K562 (cell line): ENCODE results near the gene COL25A1. TPM values are rescaled to one million over a fixed set of nuclear protein-coding genes. Genes with fewer than 3 reads are reported as not detected.
A peak's percentile ranks its signal among the peaks of the same experiment; 100 is the strongest.

Experiments used
- ATAC-seq: fragments of 200-7000 bp; cut with Tn5 transposase; 3 replicates; pipeline ENCODE4 v1.9.1; 2020; ENCODE audit warnings: moderate library complexity
- BruUV-seq: library from RNA; stranded (reverse); fragments of 400-500 nt; replicated peaks from 2 replicates; lab custom pipeline; 2021; lab: Mats Ljungman, UMichigan
- CTCF ChIA-PET: fragments of 300-600 bp; formaldehyde crosslinking; extraction: SDS; loops from one replicate; lab custom pipeline; 2021; ENCODE audit warnings: low intra/inter-chr PET ratio; lab: Yijun Ruan, JAX
- POLR2A ChIA-PET: fragments of 300-600, 350-650 bp; sonication (Branson Sonifier 250); formaldehyde crosslinking; extraction: SDS; loops from one replicate; lab custom pipeline; 2021; ENCODE audit warnings: antibody characterized with exemption, inconsistent platforms; lab: Yijun Ruan, JAX
- DNase-seq, 4 experiments: peaks; one replicate each; pipeline versions ENCODE4 v3.0.0 to v3.0.0-alpha.2; 2011 to 2018; ENCODE audit warnings: low spot score in 3 of 4, mixed read lengths in 3 of 4; ENCODE audit errors: extremely low read depth in 1 of 4
- FAIRE-seq: peaks from 2 replicates; lab custom pipeline; 2011; peaks lifted over from hg19 to GRCh38; lab: Jason Lieb, UNC
- H2AFZ ChIP-seq: 2 replicates; pipeline ENCODE4 v1.6.0; 2011; ENCODE audit warnings: low read depth, low read length, control low read depth, inconsistent platforms
- H3K27ac ChIP-seq: fragments of 200-600 bp; 3 replicates; pipeline ENCODE4 v1.8.0; 2011; ENCODE audit warnings: low read depth, mild to moderate bottlenecking, control low read depth, inconsistent platforms, low read length, moderate library complexity, mixed read lengths; ENCODE audit errors: extremely low read depth
- H3K27me3 ChIP-seq, 2 experiments: fragments of 300-600 bp in 1 of 2; 2 replicates in 1 of 2; 3 replicates in 1 of 2; pipeline versions ENCODE4 v1.6.0 to v1.8.0; 2011; ENCODE audit warnings: inconsistent platforms in 2 of 2, low read length in 2 of 2, mild to moderate bottlenecking in 1 of 2, mixed read lengths in 1 of 2, moderate library complexity in 1 of 2; ENCODE audit not compliant: control insufficient read depth in 2 of 2, insufficient read depth in 2 of 2
- H3K36me3 ChIP-seq: fragments of 300-600 bp; 3 replicates; pipeline ENCODE4 v1.8.0; 2011; ENCODE audit warnings: mild to moderate bottlenecking, low read length, inconsistent platforms; ENCODE audit not compliant: control insufficient read depth, insufficient read depth
- H3K4me1 ChIP-seq, 2 experiments: fragments of 200-600 bp in 1 of 2; replicated peaks in 1 of 2; 2 replicates in 1 of 2; 3 replicates in 1 of 2; pipeline versions ENCODE4 v1.5.1 to v1.8.0; 2011; ENCODE audit warnings: inconsistent platforms in 2 of 2, low read length in 2 of 2, mild to moderate bottlenecking in 1 of 2, mixed read lengths in 1 of 2, moderate library complexity in 1 of 2; ENCODE audit not compliant: control insufficient read depth in 2 of 2, insufficient read depth in 2 of 2
- H3K4me2 ChIP-seq: 2 replicates; pipeline ENCODE4 v1.6.1; 2011; ENCODE audit warnings: low read length, control low read depth, inconsistent platforms, mixed read lengths; ENCODE audit not compliant: insufficient read depth
- H3K4me3 ChIP-seq: fragments of 200-600 bp; sonication (generic), shearing (Covaris generic); 2 replicates; pipeline ENCODE4 v1.5.1; 2016; ENCODE audit warnings: control low read depth, inconsistent platforms
- H3K79me2 ChIP-seq: fragments of 200-600 bp; 3 replicates; pipeline ENCODE4 v1.8.0; 2011; ENCODE audit warnings: low read length, inconsistent platforms; ENCODE audit not compliant: control insufficient read depth, insufficient read depth
- H3K9ac ChIP-seq, 2 experiments: 2 replicates each; pipeline versions ENCODE4 v1.6.0 to v1.6.1; 2011; ENCODE audit warnings: low read depth in 2 of 2, low read length in 2 of 2, control low read depth in 1 of 2, inconsistent platforms in 1 of 2, mild to moderate bottlenecking in 1 of 2, mixed read lengths in 1 of 2; ENCODE audit not compliant: insufficient read depth in 1 of 2
- H3K9me1 ChIP-seq: one replicate; pipeline ENCODE4 v1.6.0; 2011; ENCODE audit warnings: inconsistent platforms, mild to moderate bottlenecking, low read length, moderate library complexity; ENCODE audit not compliant: control insufficient read depth, insufficient read depth
- H3K9me3 ChIP-seq: replicated peaks from 2 replicates; pipeline ENCODE4 v1.5.1; 2011; ENCODE audit warnings: low read depth, low read length, inconsistent platforms; ENCODE audit not compliant: control insufficient read depth, insufficient read depth
- H4K20me1 ChIP-seq: replicated peaks from 2 replicates; pipeline ENCODE4 v1.6.1; 2011; ENCODE audit warnings: low read length, inconsistent platforms, mixed read lengths; ENCODE audit not compliant: control insufficient read depth, insufficient read depth
- ATF6 ChIP-seq: sonication (generic); formaldehyde crosslinking; IDR thresholded peaks from 2 replicates; pipeline ENCODE4 v1.4.0; 2020; ENCODE audit warnings: mild to moderate bottlenecking, missing genetic modification reagents
- CTBP1 ChIP-seq: fragments of 450-650 bp; IDR thresholded peaks from 2 replicates; pipeline ENCODE4 v1.6.1; 2016; ENCODE audit warnings: borderline replicate concordance
- IRF1 ChIP-seq: sonication (generic); formaldehyde crosslinking; IDR thresholded peaks from 2 replicates; pipeline ENCODE4 v1.8.0; 2022; ENCODE audit warnings: missing genetic modification reagents, mild to moderate bottlenecking, borderline replicate concordance
- JUNB ChIP-seq: fragments of 450-650 bp; formaldehyde crosslinking; conservative IDR thresholded peaks from 2 replicates; pipeline ENCODE4 v1.4.0; 2020; ENCODE audit warnings: mild to moderate bottlenecking
- L3MBTL2 ChIP-seq: fragments of 450-650 bp; IDR thresholded peaks from 2 replicates; pipeline ENCODE4 v1.6.1; 2016; ENCODE audit warnings: mild to moderate bottlenecking, moderate library complexity
- MTA1 ChIP-seq: fragments of 450-650 bp; IDR thresholded peaks from 2 replicates; pipeline ENCODE4 v1.6.1; 2017; ENCODE audit warnings: borderline replicate concordance
- NONO ChIP-seq, 2 experiments: fragments of 200-400 bp in 1 of 2; fragments of 450-650 bp in 1 of 2; formaldehyde crosslinking in 1 of 2; IDR thresholded peaks; 2 replicates each; pipeline ENCODE4 v1.6.1; 2017; ENCODE audit warnings: low read depth in 2 of 2, mild to moderate bottlenecking in 2 of 2, moderate library complexity in 2 of 2, low read length in 1 of 2
- NR2C1 ChIP-seq, 2 experiments: fragments of 450-650 bp; IDR thresholded peaks; 2 replicates each; pipeline ENCODE4 v1.6.1; 2017; ENCODE audit warnings: mild to moderate bottlenecking in 2 of 2, antibody characterized with exemption in 1 of 2, inconsistent platforms in 1 of 2, missing compliant biosample characterization in 1 of 2, missing genetic modification characterization in 1 of 2
- RFX5 ChIP-seq: IDR thresholded peaks from 2 replicates; pipeline ENCODE4 v1.6.1; 2011; ENCODE audit warnings: low read depth, mild to moderate bottlenecking, improper control_type of control experiment, low read length
- STAT5A ChIP-seq: IDR thresholded peaks from 2 replicates; pipeline ENCODE4 v1.6.1; 2012; ENCODE audit warnings: low read length, inconsistent platforms, borderline replicate concordance
- XRCC4 ChIP-seq: IDR thresholded peaks from one replicate; pipeline ENCODE4 v1.6.1; 2011; ENCODE audit not compliant: insufficient read depth, insufficient read length; ENCODE audit errors: extremely low read depth
- ZBTB17 ChIP-seq: fragments of 450-650 bp; formaldehyde crosslinking; IDR thresholded peaks from 2 replicates; pipeline ENCODE4 v1.4.0; 2020; ENCODE audit warnings: mild to moderate bottlenecking
- ZNF124 ChIP-seq: sonication (generic); formaldehyde crosslinking; IDR thresholded peaks from 2 replicates; pipeline ENCODE4 v1.8.1; 2022; ENCODE audit warnings: missing genetic modification reagents
- ZNF217 ChIP-seq: sonication (generic); formaldehyde crosslinking; IDR thresholded peaks from 2 replicates; pipeline ENCODE4 v1.8.0; 2022; ENCODE audit warnings: mild to moderate bottlenecking, missing genetic modification reagents
- ZNF232 ChIP-seq: sonication (generic); formaldehyde crosslinking; IDR thresholded peaks from 2 replicates; pipeline ENCODE4 v1.8.0; 2022; ENCODE audit warnings: mild to moderate bottlenecking, missing genetic modification reagents
- ZNF316 ChIP-seq: fragments of 450-650 bp; IDR thresholded peaks from 2 replicates; pipeline ENCODE4 v1.6.1; 2016
- ZNF780A ChIP-seq: fragments of 250-450 bp; sonication (Bioruptor Pico); IDR thresholded peaks from 2 replicates; pipeline ENCODE4 v1.5.0; 2021; ENCODE audit warnings: mild to moderate bottlenecking
- WGBS: fragments of 100-300 bp; shearing (Covaris generic); methylation state at CpG from one replicate; pipeline ENCODE4 v1.1.6; 2016; ENCODE audit warnings: low coverage, mixed read lengths; ENCODE audit not compliant: insufficient coverage; ENCODE audit errors: missing lambda C conversion rate; 5-methylcytosine and 5-hydroxymethylcytosine counted together
- in situ Hi-C: fragments of 300-500 bp; cut with MboI; formaldehyde crosslinking; loops from 4 replicates; pipeline ENCODE4 v1.15.0; 2018; ENCODE audit warnings: inconsistent platforms, mixed read lengths
- intact Hi-C: fragments of 100-400 bp; cut with micrococcal nuclease; formaldehyde crosslinking; loops from 2 replicates; pipeline ENCODE4 v1.14.2; 2022
- polyA plus RNA-seq, 8 experiments: library from polyadenylated mRNA; depleted of rRNA in 4 of 8; stranded (reverse) in 5 of 8; unstranded in 3 of 8; fragments of >200 nt; fragmentation: Nextera tagmentation in 2 of 8; fragmentation: Illumina TruSeq in 1 of 8; extraction: Ambion mirVana in 2 of 8; extraction: Trizol in 1 of 8; gene quantifications; 2 replicates each; pipeline versions ENCODE4 v1.2.1 to v1.2.3, GENCODE V29; 2011 to 2014; ENCODE audit warnings: inconsistent platforms in 1 of 8, missing spikeins in 1 of 8
- total RNA-seq, 7 experiments: library from RNA; depleted of rRNA in 6 of 7; stranded (reverse); fragments of >200 nt in 6 of 7; fragmentation: Illumina TruSeq in 2 of 7; extraction: Trizol in 2 of 7; gene quantifications; 2 replicates each; pipeline versions ENCODE4 v1.2.1 to v1.2.3, GENCODE V29; 2011 to 2021; ENCODE audit warnings: low replicate concordance in 1 of 7

The COL25A1 gene
- total and polyA plus RNA-seq, 9 of the 15 experiments (the other 6 are each of a cell fraction or from before 2014, with no cell fraction given): 0.03 to 0.62 (median 0.27) TPM

- no peak for TF ChIP-seq NR2C1 (IDR thresholded peaks at IDR 0.05)
- TF ChIP-seq NR2C1 (tag; IDR thresholded peaks at IDR 0.05): no peak
- TF ChIP-seq STAT5A: no peak
These were observed 286.3 kb downstream of the COL25A1 start (continued) for GRCh38 chr4:109016200-109016599.

GRCh38 chr4:109015413-109015810 lies 287.0 kb downstream of the COL25A1 start:
- ChIA-PET POLR2A (no interaction called here), CTCF (no interaction called here)
- no TSS peak for BruUV-seq
- WGBS: 68% methylated on average over 2 of the region's 2 CpGs
- Histone ChIP-seq H3K79me2 (no peaks in the 10 kb centered on the region), H2AFZ (peak overlapping the region; percentile 91), H3K4me2 (no peak overlapping the region), H3K9ac (0 out of 4 replicates have a peak overlapping the region, but pooled peaks of 1 of the 2 experiments have one; percentile 46), H3K4me3 (no peak overlapping the region), H3K9me1 (no peaks in the 10 kb centered on the region), H3K27me3 (no peaks in the 10 kb centered on the region), H3K27ac (no peak overlapping the region; the same call in 2 of the 3 replicates), H4K20me1 (no peaks in the 10 kb centered on the region), H3K4me1 (peaks cover 0 to 7% of the 10 kb centered on the region in 2 experiments), H3K36me3 (no peaks in the 10 kb centered on the region)
- intact Hi-C loops (no loop called here), in situ Hi-C loops (no loop called here)
- DNase-seq (no peak), FAIRE-seq (peak; percentile 11)
- TF ChIP-seq ZNF124 (CRISPR knock-in tag) (no peak), RFX5 (no peak), ZNF316 (no peak), ZNF780A (CRISPR knock-in tag) (no peak), ZNF232 (CRISPR knock-in tag) (no peak), XRCC4 (no peak), IRF1 (CRISPR knock-in tag) (no peak), ATF6 (no peak), JUNB (no peak), CTBP1 (no peak), ZNF217 (CRISPR knock-in tag) (no peak), ZBTB17 (CRISPR knock-in tag) (no peak), NONO (IDR thresholded peaks at IDR 0.05; ENCODE audit: low read depth in 2 of 2, low read length in 1 of 2) (no peak), L3MBTL2 (no peak), MTA1 (no peak)
- TF ChIP-seq, all 486 proteins: peak for 0
- ATAC-seq: no peak; the same call in 2 of the 3 replicates
- no peaks in the 10 kb centered on the region; the same call in 1 of the 2 replicates for H3K9me3 ChIP-seq
